HS-27A (cell line): ENCODE measurements around the gene MINDY3.

ENCODE experiments used
- DNase-seq: peaks from one replicate; pipeline ENCODE4 v3.0.0-alpha.2; 2012; ENCODE audit warnings: low read depth, missing footprints

Gene MINDY3

DNA sequence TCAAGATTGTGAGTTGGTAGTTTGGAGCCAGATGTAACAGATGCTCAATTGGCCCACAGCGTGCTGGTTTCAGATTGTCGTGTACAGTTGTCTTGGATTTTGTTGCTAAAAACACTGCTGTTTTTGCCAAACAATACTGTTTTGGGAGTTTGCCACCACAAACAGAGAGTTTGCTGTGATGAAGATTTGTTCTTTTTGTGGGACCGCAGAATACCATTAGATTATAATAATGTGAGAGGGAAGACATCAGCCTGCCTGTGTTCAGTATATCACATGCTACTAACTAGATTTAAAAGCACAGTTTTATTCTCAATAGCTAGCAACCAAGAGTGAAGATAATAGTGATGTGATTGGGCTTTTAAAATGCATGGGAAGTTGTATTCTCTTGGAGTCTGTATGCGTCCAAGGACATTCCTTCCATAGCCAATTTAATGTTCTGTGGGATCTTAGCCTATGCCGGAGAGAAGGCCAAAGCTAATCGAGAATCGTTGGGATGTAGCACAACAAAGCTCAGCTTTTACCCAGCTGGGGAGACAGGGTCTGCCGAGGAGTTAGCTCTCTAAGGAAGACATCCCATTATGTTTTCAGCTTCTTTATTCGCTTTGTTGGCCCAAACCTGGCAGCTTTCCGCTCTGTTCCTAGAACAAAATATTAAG, 121.9 kb downstream of the MINDY3 start:
- no peak for DNase-seq

- DNase-seq, result no peak
Measured at GRCh38 chr10:15737656-15738055, 122.7 kb downstream of the MINDY3 start.

DNA sequence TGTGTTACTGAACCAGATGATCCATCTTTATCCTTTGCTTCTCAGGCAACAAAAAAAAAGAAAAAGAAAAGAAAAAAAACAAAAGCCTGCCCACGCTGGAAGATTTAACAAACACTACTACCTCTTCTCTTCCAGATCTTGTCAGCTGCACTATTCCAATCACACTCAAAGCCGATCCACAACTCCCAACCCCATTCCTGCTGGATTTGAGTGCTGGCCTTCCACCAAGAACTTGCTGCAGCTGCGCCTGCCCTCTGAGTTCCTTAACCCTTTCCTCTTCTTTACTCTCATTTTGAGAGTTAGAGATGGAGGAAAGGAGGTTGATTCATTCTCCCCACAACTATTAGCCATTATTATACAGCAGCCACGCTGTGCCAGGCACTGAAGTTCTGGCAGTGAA, 124.5 kb downstream of the MINDY3 start:
- no peak for DNase-seq

GRCh38 chr10:15730341-15730740, 130.0 kb downstream of the MINDY3 start:
- DNase-seq, result no peak

GRCh38 chr10:15729890-15730289, 130.4 kb downstream of the MINDY3 start:
- no peak for DNase-seq
